GM12864 (cell line): ENCODE data around the gene TRIM26.

Experiments
- DNase-seq: peaks from one replicate; pipeline ENCODE4 v3.0.0-alpha.2; 2011; ENCODE audit warnings: low read depth
- H3K4me3 ChIP-seq: 2 replicates; pipeline ENCODE4 v1.5.1; 2011; ENCODE audit warnings: mild to moderate bottlenecking, low read depth, low read length, control low read depth
- CTCF ChIP-seq: IDR thresholded peaks from 2 replicates; pipeline ENCODE4 v1.5.1; 2011; ENCODE audit warnings: low read depth, mild to moderate bottlenecking, moderate library complexity, low read length, control low read depth, inconsistent platforms; ENCODE audit errors: missing control alignments

The TRIM26 gene

GRCh38 chr6:30157999-30158398, 55.2 kb downstream of the TRIM26 start:
- TF ChIP-seq CTCF = no peak
- no peak for DNase-seq
- no peak overlapping the region for H3K4me3 ChIP-seq

GRCh38 chr6:30157581-30157980, 55.6 kb downstream of the TRIM26 start:
- no peak for TF ChIP-seq CTCF
- DNase-seq = no peak
- H3K4me3 ChIP-seq = no peak overlapping the region

GRCh38 chr6:30156774-30157173, 56.4 kb downstream of the TRIM26 start:
- DNase-seq = no peak
- no peak overlapping the region for H3K4me3 ChIP-seq
- TF ChIP-seq CTCF = no peak

- no peak for DNase-seq
- H3K4me3 ChIP-seq = no peak overlapping the region
- TF ChIP-seq CTCF = no peak
Measured at GRCh38 chr6:30156262-30156599, 57.0 kb downstream of the TRIM26 start.

GRCh38 chr6:30155520-30156261, 57.5 kb downstream of the TRIM26 start:
- H3K4me3 ChIP-seq = no peak overlapping the region
- no peak for DNase-seq

GRCh38 chr6:30154709-30155519, 58.3 kb downstream of the TRIM26 start:
- H3K4me3 ChIP-seq = no peak overlapping the region
- no peak for DNase-seq
- TF ChIP-seq CTCF = no peak

More at GRCh38 chr6:30155520-30156261, 57.5 kb downstream of the TRIM26 start:
- TF ChIP-seq CTCF = no peak

- no peak for DNase-seq
- TF ChIP-seq CTCF = no peak
- no peak overlapping the region for H3K4me3 ChIP-seq
Measured at GRCh38 chr6:30154061-30154460, 59.1 kb downstream of the TRIM26 start.
